Mesangial cell (primary cell): ENCODE measurements around the gene LRRC59. TPM values are rescaled to one million over a fixed set of nuclear protein-coding genes. Genes with fewer than 3 reads are reported as not detected.

Source experiments
- total RNA-seq: library from RNA; depleted of rRNA; stranded (reverse); fragments of >200 nt; gene quantifications from 2 replicates; pipeline ENCODE4 v1.2.3, GENCODE V29; 2015

Gene LRRC59
- total RNA-seq, result 72.4 and 218 TPM in 2 replicates

GRCh38 chr17:50397111-50397918 lies at the start of gene LRRC59:
LRRC59 (minus strand) TSS chr17:50397523; CDS start chr17:50397317, 206 bp downstream.

GRCh38 chr17:50425682-50426471 lies 28.6 kb upstream of the LRRC59 start, which contains the start of gene ACSF2:
ACSF2 (plus strand) TSS chr17:50426218; CDS start chr17:50426262, 44 bp downstream.

GRCh38 chr17:50372758-50373556 lies 24.4 kb downstream of the LRRC59 start, which contains the start of the genes EME1 and MRPL27:
EME1 (plus strand) TSS chr17:50373229; CDS start chr17:50375209, 1,980 bp downstream.
MRPL27 (minus strand) TSS chr17:50373184; CDS start chr17:50373170, 14 bp downstream.

GRCh38 chr17:50345432-50346312 lies 51.7 kb downstream of the LRRC59 start, which contains the start of gene XYLT2:
XYLT2 (plus strand) TSS chr17:50346126; CDS start chr17:50346141, 15 bp downstream.

Other genes with a start within 250 kb of the LRRC59 start
- 31.3 and 32.2 TPM in 2 replicates for gene PPP1R9B, start 246.8 kb downstream of the LRRC59 start, total RNA-seq
- gene SGCA, start 231.5 kb downstream of the LRRC59 start, total RNA-seq, result not detected in 2 replicates
- 1,305 and 4,416 TPM in 2 replicates for gene COL1A1, start 195.9 kb downstream of the LRRC59 start, total RNA-seq
- gene TMEM92, start 123.1 kb downstream of the LRRC59 start, total RNA-seq, result 8.0 and 11.0 TPM in 2 replicates
- 43.3 and 54.0 TPM in 2 replicates for gene XYLT2, start 51.4 kb downstream of the LRRC59 start, total RNA-seq
- gene MRPL27, start 24.3 kb downstream of the LRRC59 start, total RNA-seq, result 90.3 and 118 TPM in 2 replicates
- gene EME1, start 24.3 kb downstream of the LRRC59 start, total RNA-seq, result 1.4 and 8.1 TPM in 2 replicates
- gene ACSF2, start 28.7 kb upstream of the LRRC59 start, total RNA-seq, result 8.8 and 21.2 TPM in 2 replicates
- not detected in 2 replicates for gene CHAD, start 71.4 kb upstream of the LRRC59 start, total RNA-seq
- 23.1 and 27.8 TPM in 2 replicates for gene RSAD1, start 81.3 kb upstream of the LRRC59 start, total RNA-seq
- 0.76 and 0.98 TPM in 2 replicates for gene MYCBPAP, start 110.9 kb upstream of the LRRC59 start, total RNA-seq
- 0.33 and 0.76 TPM in 2 replicates for gene EPN3, start 135.2 kb upstream of the LRRC59 start, total RNA-seq
- 61.6 and 120 TPM in 2 replicates for gene SPATA20, start 149.7 kb upstream of the LRRC59 start, total RNA-seq
- under 0.01 and 0.38 TPM in 2 replicates for gene CACNA1G, start 163.2 kb upstream of the LRRC59 start, total RNA-seq
- gene ABCC3, start 237.4 kb upstream of the LRRC59 start, total RNA-seq, result 10.4 and 61.5 TPM in 2 replicates